T1000 (cell line): Measurements from ENCODE around the gene MCTP2.

ENCODE experiments used
- DNase-seq: peaks from one replicate; lab custom pipeline; 2025; ENCODE audit warnings: mixed read lengths; lab: John Stamatoyannopoulos, UW

Gene MCTP2

GRCh38 chr15:94265009-94265408 lies 33.6 kb downstream of the MCTP2 start:
- DNase-seq = no peak

- no peak for DNase-seq
These were observed 34.6 kb downstream of the MCTP2 start for GRCh38 chr15:94265982-94266381.

- no peak for DNase-seq
These were observed 35.4 kb downstream of the MCTP2 start for GRCh38 chr15:94266789-94267188.

- DNase-seq = no peak
These were observed 38.6 kb downstream of the MCTP2 start for GRCh38 chr15:94269954-94270353.

GRCh38 chr15:94270570-94270969 lies 39.2 kb downstream of the MCTP2 start:
- no peak for DNase-seq

GRCh38 chr15:94272251-94272898 lies 41.0 kb downstream of the MCTP2 start:
- DNase-seq = no peak

GRCh38 chr15:94273826-94274225 lies 42.5 kb downstream of the MCTP2 start:
- no peak for DNase-seq

- no peak for DNase-seq
These were observed 43.4 kb downstream of the MCTP2 start for GRCh38 chr15:94274745-94275144.

- no peak for DNase-seq
These were observed 46.1 kb downstream of the MCTP2 start for GRCh38 chr15:94277485-94277884.

GRCh38 chr15:94279736-94280135 lies 48.4 kb downstream of the MCTP2 start:
- DNase-seq = no peak

GRCh38 chr15:94280301-94280700 lies 48.9 kb downstream of the MCTP2 start:
- no peak for DNase-seq

GRCh38 chr15:94282269-94283250 lies 51.2 kb downstream of the MCTP2 start:
- DNase-seq = no peak

- DNase-seq = no peak
These were observed 55.2 kb downstream of the MCTP2 start for GRCh38 chr15:94286583-94286982.

GRCh38 chr15:94287794-94288246 lies 56.5 kb downstream of the MCTP2 start:
- no peak for DNase-seq

GRCh38 chr15:94290730-94291129 lies 59.4 kb downstream of the MCTP2 start:
- no peak for DNase-seq

GRCh38 chr15:94293411-94294402 lies 62.3 kb downstream of the MCTP2 start:
- no peak for DNase-seq

- no peak for DNase-seq
These were observed 63.2 kb downstream of the MCTP2 start for GRCh38 chr15:94294556-94294955.

GRCh38 chr15:94295275-94295674 lies 63.9 kb downstream of the MCTP2 start:
- no peak for DNase-seq

- no peak for DNase-seq
These were observed 65.4 kb downstream of the MCTP2 start for GRCh38 chr15:94296717-94297116.

- no peak for DNase-seq
These were observed 66.2 kb downstream of the MCTP2 start for GRCh38 chr15:94297558-94297957.

GRCh38 chr15:94298364-94298763 lies 67.0 kb downstream of the MCTP2 start:
- no peak for DNase-seq

GRCh38 chr15:94300612-94301011 lies 69.3 kb downstream of the MCTP2 start:
- DNase-seq = no peak
